NOMO-1 treated with DMSO at 0.1 percent for 48 hours (cell line): ENCODE data around the gene RDH14.

ENCODE experiments used
- DNase-seq: peaks from one replicate; lab custom pipeline; 2025; ENCODE audit not compliant: unreplicated experiment; lab: John Stamatoyannopoulos, UW

RDH14 gene

GRCh38 chr2:18522484-18523146 lies 37.8 kb downstream of the RDH14 start:
- DNase-seq: no peak

DNA sequence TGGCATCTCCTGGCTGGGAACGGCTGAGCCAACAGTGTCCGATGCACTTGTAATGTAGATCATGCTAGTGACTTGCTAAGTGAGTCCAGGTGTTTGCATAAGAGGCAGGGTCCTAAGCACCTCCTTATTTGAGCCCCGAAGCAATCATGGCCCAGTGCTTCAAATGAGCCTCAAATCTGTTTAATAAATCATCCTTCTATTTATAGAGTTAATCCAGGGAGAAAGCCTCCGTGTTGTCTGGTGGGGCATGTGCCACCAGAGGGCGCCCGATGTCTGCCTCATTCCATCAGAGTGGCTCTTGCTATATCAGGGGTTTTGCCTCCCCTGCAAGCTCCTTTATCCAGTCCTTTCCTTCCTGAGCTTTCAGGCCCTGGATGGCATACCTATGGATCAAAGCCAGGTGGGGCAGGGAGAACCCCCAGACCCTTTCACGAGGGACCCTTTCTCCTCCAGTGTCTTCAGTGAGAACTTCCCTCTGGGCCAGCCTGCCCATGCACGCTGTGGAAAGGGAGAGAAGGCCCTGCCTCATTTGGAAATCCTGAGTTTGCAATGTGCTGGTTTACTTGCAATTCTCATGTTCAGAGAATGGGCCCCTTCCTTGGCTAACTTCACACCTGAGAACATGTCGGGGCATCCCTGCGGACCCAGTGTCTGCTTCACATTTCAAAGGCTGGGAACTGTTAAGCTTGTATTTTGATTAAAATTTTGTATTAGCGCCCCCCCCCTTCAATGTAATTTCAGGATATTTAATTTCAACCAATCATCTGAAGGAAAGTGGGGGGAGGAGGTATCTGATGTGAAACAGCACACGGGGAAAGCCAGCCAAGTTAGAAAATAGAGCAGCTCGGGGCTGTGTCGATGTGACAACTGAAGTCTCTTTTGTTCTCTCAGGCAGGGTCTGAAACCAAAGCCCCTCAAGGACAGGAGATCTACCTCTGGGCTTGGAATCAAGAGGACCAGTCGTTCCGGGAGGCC lies 39.7 kb downstream of the RDH14 start:
- peak; percentile 28 for DNase-seq

DNA sequence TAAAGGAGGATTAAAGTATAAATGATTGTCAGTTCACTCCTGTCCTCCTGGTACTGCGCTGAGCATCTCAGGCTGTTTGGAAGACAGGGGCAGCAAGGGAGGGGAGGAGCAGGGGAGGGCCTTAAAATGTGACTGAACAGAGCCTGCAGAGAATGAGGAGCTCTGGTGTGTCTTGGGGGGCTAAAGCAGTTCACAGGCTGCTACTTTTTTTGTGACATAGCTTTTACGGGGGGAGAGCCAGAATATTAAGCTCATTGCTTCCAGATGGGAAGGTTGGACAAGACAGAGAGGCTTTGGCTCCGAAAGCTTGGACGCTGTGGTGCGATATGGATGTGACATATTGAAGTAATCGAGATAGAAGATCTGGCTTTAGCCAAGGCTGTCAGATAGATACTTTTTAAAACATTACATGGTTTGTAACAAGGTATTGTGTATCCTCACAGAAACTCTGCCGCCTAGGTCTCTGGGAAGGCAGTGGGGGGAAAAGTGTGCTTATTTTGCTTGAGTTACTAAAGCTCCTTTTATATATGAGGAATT lies 40.5 kb downstream of the RDH14 start:
- DNase-seq: no peak

GRCh38 chr2:18518116-18519111 lies 42.0 kb downstream of the RDH14 start:
- DNase-seq: no peak

- no peak for DNase-seq
These were observed 43.1 kb downstream of the RDH14 start for GRCh38 chr2:18517386-18517785.

DNA sequence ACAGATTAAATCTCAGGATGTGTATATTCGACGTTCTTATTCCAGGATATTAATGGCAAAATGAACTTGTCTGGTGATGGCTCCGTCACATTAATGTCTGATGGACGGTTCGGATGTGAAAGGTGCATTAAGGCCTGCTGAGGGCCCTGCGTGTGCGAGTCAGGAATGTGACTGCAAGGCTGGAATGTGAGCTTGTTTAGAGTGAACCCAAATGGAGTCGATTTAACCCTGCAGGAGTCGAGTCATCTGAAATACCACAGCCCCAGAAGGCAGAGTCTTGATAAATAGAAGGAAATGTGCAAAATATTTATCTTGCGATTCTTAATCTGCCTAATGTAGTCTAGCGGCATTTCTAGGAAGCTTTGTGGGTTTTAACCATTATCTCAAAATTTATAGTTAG lies 44.3 kb downstream of the RDH14 start:
- DNase-seq: no peak

GRCh38 chr2:18514526-18515461 lies 45.7 kb downstream of the RDH14 start:
- DNase-seq: no peak

GRCh38 chr2:18510775-18511174 lies 49.7 kb downstream of the RDH14 start:
- no peak for DNase-seq

GRCh38 chr2:18506883-18507509 lies 53.5 kb downstream of the RDH14 start:
- DNase-seq: peak; percentile 43

GRCh38 chr2:18505703-18506341 lies 54.6 kb downstream of the RDH14 start:
- peak; percentile 1 for DNase-seq
